AG09319 (cell line): ENCODE measurements around the gene SHISA2.
"Not testable (repeated sequence)": the region's sequence is repeated elsewhere in the genome, so short reads cannot be mapped to it uniquely, and the experiment has no call there.

Source experiments
- DNase-seq: peaks from one replicate; pipeline ENCODE4 v3.0.0-alpha.2; 2010; ENCODE audit warnings: low read depth; ENCODE audit errors: extremely low read depth
- TF ChIP-seq, protein P1 (sequence below): IDR thresholded peaks from 2 replicates; pipeline ENCODE4 v1.5.1; 2011; ENCODE audit warnings: low read depth, mild to moderate bottlenecking, inconsistent platforms, low read length, moderate library complexity

The SHISA2 gene

DNA sequence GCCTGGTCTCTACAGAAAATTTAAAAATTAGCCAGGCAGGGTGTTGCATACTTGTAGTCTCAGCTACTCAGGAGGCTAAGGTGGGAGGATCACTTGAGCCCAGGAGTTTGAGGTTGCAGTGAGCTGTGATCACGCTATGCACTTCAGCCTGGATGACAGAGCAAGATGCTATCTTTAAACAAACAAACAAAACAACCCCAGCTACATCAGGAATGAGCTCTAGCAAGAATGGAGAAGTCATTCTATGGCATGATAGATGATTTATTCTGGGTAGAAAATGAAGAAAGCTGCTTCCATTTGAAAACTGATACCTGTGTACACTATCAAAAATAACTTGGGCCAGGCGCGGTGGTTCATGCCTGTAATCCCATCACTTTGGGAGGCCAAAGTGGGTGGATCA lies 15.8 kb upstream of the SHISA2 start:
- no peak for DNase-seq
- TF ChIP-seq, protein P1, sequence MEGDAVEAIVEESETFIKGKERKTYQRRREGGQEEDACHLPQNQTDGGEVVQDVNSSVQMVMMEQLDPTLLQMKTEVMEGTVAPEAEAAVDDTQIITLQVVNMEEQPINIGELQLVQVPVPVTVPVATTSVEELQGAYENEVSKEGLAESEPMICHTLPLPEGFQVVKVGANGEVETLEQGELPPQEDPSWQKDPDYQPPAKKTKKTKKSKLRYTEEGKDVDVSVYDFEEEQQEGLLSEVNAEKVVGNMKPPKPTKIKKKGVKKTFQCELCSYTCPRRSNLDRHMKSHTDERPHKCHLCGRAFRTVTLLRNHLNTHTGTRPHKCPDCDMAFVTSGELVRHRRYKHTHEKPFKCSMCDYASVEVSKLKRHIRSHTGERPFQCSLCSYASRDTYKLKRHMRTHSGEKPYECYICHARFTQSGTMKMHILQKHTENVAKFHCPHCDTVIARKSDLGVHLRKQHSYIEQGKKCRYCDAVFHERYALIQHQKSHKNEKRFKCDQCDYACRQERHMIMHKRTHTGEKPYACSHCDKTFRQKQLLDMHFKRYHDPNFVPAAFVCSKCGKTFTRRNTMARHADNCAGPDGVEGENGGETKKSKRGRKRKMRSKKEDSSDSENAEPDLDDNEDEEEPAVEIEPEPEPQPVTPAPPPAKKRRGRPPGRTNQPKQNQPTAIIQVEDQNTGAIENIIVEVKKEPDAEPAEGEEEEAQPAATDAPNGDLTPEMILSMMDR = no peak

DNA sequence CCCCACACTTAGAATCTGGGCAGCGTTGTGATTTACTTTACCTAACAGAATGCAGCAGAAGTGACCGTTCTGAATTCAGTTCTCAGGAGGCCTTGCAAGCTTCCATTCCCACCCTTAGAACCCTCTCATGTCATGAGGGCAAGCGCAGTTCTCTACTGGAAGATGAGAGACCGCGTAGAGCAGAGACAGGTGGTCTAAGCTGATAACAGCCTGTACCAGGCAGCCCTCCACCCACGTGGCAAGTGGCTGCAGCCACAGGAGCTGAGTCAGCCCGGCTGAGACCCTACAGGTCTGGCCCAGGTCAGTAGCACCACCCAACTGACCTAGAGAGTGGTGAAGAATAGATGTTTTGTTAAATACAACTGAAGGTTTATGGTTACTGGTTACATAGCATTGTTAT lies 14.7 kb upstream of the SHISA2 start:
- DNase-seq = not testable (repeated sequence)

GRCh38 chr13:26062853-26063444 lies 11.1 kb upstream of the SHISA2 start:
- TF ChIP-seq, protein P1 = peak; percentile 68
- peak; percentile 11 for DNase-seq

DNA sequence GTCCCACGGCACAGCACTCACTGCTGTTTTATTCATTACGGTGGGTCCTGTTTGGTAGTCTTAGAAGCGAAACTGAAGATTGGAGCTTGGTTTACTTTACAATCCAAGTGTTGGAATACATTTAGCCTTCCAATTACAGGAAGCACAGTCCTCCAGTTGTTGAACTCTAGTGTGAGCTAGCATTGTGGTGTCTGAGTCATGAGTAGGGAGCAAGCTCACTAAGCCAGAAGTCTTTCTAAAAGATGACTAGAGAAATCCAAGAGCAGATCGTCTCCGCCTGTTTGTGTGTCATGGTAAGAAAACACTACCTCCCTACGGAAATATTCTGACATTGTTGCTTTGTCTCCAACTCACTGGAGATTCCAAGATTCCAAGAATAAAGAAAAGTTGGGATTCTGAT lies 10.1 kb upstream of the SHISA2 start:
- DNase-seq = no peak
- TF ChIP-seq, protein P1 = no peak

GRCh38 chr13:26061256-26061655 lies 9.4 kb upstream of the SHISA2 start:
- TF ChIP-seq, protein P1 = no peak
- no peak for DNase-seq

GRCh38 chr13:26060357-26060756 lies 8.5 kb upstream of the SHISA2 start:
- TF ChIP-seq, protein P1 = no peak
- DNase-seq = no peak

- TF ChIP-seq, protein P1 = no peak
- DNase-seq = no peak
Measured at GRCh38 chr13:26058704-26059103, 6.9 kb upstream of the SHISA2 start.

GRCh38 chr13:26054896-26055295 lies 3.1 kb upstream of the SHISA2 start:
- TF ChIP-seq, protein P1 = no peak
- no peak for DNase-seq
